IPS-18c (cell line): ENCODE results near the gene CTAG1A.
"Not testable (repeated sequence)": the region's sequence is repeated elsewhere in the genome, so short reads cannot be mapped to it uniquely, and the experiment has no call there.

ENCODE experiments used
- H3K4me3 ChIP-seq: 2 replicates; pipeline ENCODE4 v1.7.0; 2013; ENCODE audit warnings: low read depth, mild to moderate bottlenecking, low read length, moderate library complexity; ENCODE audit not compliant: insufficient read depth
- H3K9me3 ChIP-seq: one replicate; pipeline ENCODE4 v1.6.1; 2013; ENCODE audit warnings: mild to moderate bottlenecking, low read length, moderate library complexity; ENCODE audit not compliant: control insufficient read depth, insufficient read depth

The CTAG1A gene

GRCh38 chrX:154584585-154585183, at the start of gene CTAG1A:
TSS of gene CTAG1A (plus strand) at chrX:154585133. CDS start at chrX:154585207, 74 bp downstream.
- not testable (repeated sequence) for H3K9me3 ChIP-seq, H3K4me3 ChIP-seq

- Histone ChIP-seq H3K9me3 (peaks cover 11% of the 10 kb centered on the region), H3K4me3 (no peak overlapping the region)
Measured at GRCh38 chrX:154535892-154536291, 49.0 kb upstream of the CTAG1A start.

- no peak overlapping the region for H3K4me3 ChIP-seq
- H3K9me3 ChIP-seq, result peaks cover 12% of the 10 kb centered on the region
Measured at GRCh38 chrX:154539077-154539476, 45.9 kb upstream of the CTAG1A start.

GRCh38 chrX:154540365-154540764, 44.6 kb upstream of the CTAG1A start:
- not testable (repeated sequence) for H3K4me3 ChIP-seq
- peaks cover 12% of the 10 kb centered on the region for H3K9me3 ChIP-seq

GRCh38 chrX:154540897-154541535, 43.9 kb upstream of the CTAG1A start:
- Histone ChIP-seq H3K9me3 (peaks cover 11% of the 10 kb centered on the region), H3K4me3 (no peak overlapping the region; the same call in 1 of the 2 replicates)

- Histone ChIP-seq H3K9me3 (peaks cover 10% of the 10 kb centered on the region), H3K4me3 (no peak overlapping the region)
Measured at GRCh38 chrX:154541589-154541895, 43.4 kb upstream of the CTAG1A start.

- H3K4me3 ChIP-seq, result no peak overlapping the region
- H3K9me3 ChIP-seq, result peaks cover 9% of the 10 kb centered on the region
Measured at GRCh38 chrX:154541896-154542722, 42.8 kb upstream of the CTAG1A start.

GRCh38 chrX:154542723-154543424, 42.1 kb upstream of the CTAG1A start:
- Histone ChIP-seq H3K4me3 (no peak overlapping the region), H3K9me3 (peaks cover 9% of the 10 kb centered on the region)

- Histone ChIP-seq H3K9me3 (peaks cover 9% of the 10 kb centered on the region), H3K4me3 (peak overlapping the region; percentile 58)
Measured at GRCh38 chrX:154545673-154546274, 39.2 kb upstream of the CTAG1A start.

GRCh38 chrX:154546354-154547244, 38.3 kb upstream of the CTAG1A start, which contains the start of gene G6PD:
TSS of gene G6PD (minus strand) at chrX:154546846. CDS start at chrX:154546155, 691 bp downstream.
- Histone ChIP-seq H3K9me3 (peaks cover 11% of the 10 kb centered on the region), H3K4me3 (peak within 1 kb of the TSS; percentile 75)

GRCh38 chrX:154547245-154548027, 37.5 kb upstream of the CTAG1A start, which contains the start of gene IKBKG:
TSS of gene IKBKG (plus strand) at chrX:154547620. CDS start at chrX:154552003, 4,383 bp downstream.
- peaks cover 11% of the 10 kb centered on the region for H3K9me3 ChIP-seq
- H3K4me3 ChIP-seq, result peak within 1 kb of the TSS; percentile 75

GRCh38 chrX:154548028-154548316, 37.0 kb upstream of the CTAG1A start:
- peaks cover 6% of the 10 kb centered on the region for H3K9me3 ChIP-seq

GRCh38 chrX:154549766-154550165, 35.2 kb upstream of the CTAG1A start:
- H3K9me3 ChIP-seq, result peaks cover 7% of the 10 kb centered on the region

More at GRCh38 chrX:154548028-154548316, 37.0 kb upstream of the CTAG1A start:
- H3K4me3 ChIP-seq, result peak overlapping the region; percentile 75

GRCh38 chrX:154552112-154552806, 32.7 kb upstream of the CTAG1A start:
- not testable (repeated sequence) for H3K9me3 ChIP-seq, H3K4me3 ChIP-seq

More at GRCh38 chrX:154549766-154550165, 35.2 kb upstream of the CTAG1A start:
- H3K4me3 ChIP-seq, result no peak overlapping the region

GRCh38 chrX:154558060-154558690, 26.8 kb upstream of the CTAG1A start:
- not testable (repeated sequence) for H3K4me3 ChIP-seq, H3K9me3 ChIP-seq
